SU-DHL-6 (cell line): ENCODE data around the gene TROAP.

Source experiments
- EZH2phosphoT487 ChIP-seq: fragments of 200-600 bp; sonication (generic), shearing (Covaris generic); conservative IDR thresholded peaks from 2 replicates; pipeline ENCODE4 v1.6.1; 2018; ENCODE audit warnings: mild to moderate bottlenecking, antibody characterized with exemption, low read length, moderate library complexity, mixed read lengths
- TF ChIP-seq, protein P1 (sequence below): fragments of 200-600 bp; sonication (generic); IDR thresholded peaks from one replicate; pipeline ENCODE4 v1.5.1; 2017; ENCODE audit warnings: antibody characterized with exemption, mild to moderate bottlenecking, low read length, moderate library complexity; ENCODE audit not compliant: insufficient read depth, poor library complexity, severe bottlenecking

DNA sequence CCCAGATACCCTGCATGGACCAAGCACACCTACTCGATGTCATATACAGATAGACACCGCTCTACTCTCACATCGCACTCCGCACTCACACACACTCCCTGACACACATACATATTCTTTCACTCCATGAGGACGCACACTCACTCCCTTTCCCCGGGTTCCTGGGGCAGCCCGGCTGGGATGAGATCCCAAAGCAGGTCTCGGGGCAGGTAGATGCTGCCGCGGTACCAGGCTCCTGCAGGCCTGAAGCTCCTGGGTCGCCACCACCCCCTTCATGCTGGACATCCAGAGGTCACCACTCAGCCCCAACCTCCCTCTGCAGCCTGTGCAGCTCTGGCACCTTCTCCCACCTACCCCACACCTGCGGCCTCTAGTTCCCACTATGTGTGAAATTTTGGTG, 11.6 kb downstream of the TROAP start:
- TF ChIP-seq, protein P1, sequence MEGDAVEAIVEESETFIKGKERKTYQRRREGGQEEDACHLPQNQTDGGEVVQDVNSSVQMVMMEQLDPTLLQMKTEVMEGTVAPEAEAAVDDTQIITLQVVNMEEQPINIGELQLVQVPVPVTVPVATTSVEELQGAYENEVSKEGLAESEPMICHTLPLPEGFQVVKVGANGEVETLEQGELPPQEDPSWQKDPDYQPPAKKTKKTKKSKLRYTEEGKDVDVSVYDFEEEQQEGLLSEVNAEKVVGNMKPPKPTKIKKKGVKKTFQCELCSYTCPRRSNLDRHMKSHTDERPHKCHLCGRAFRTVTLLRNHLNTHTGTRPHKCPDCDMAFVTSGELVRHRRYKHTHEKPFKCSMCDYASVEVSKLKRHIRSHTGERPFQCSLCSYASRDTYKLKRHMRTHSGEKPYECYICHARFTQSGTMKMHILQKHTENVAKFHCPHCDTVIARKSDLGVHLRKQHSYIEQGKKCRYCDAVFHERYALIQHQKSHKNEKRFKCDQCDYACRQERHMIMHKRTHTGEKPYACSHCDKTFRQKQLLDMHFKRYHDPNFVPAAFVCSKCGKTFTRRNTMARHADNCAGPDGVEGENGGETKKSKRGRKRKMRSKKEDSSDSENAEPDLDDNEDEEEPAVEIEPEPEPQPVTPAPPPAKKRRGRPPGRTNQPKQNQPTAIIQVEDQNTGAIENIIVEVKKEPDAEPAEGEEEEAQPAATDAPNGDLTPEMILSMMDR, result no peak
- no peak for TF ChIP-seq EZH2phosphoT487
